GM19193 (cell line): ENCODE measurements around the gene MARCO.

Experiments used
- POLR2A ChIP-seq: IDR thresholded peaks from 4 replicates; pipeline ENCODE4 v1.6.1; 2011; ENCODE audit not compliant: insufficient read depth, insufficient read length; ENCODE audit errors: extremely low read depth

Gene MARCO

DNA sequence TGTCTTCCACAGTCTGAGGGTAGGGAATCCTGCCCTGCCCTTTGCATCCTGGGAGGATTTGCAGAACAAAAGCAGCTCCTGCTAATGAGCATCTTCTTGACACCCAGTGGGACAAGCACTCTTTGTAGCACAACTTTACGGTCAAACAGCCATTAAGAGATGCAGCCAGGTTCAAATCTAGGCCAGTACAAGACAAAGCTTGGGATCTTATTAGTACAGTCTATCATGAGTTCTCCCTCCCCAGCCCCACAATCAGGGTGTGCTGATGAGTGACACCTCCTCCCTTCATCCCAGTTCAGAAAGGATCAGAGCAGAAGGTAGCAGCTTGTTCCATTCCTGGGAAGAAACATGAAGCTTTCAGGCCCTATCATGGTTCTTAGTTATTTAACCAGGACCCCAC is 41.9 kb downstream of the MARCO start:
- no peak for TF ChIP-seq POLR2A

DNA sequence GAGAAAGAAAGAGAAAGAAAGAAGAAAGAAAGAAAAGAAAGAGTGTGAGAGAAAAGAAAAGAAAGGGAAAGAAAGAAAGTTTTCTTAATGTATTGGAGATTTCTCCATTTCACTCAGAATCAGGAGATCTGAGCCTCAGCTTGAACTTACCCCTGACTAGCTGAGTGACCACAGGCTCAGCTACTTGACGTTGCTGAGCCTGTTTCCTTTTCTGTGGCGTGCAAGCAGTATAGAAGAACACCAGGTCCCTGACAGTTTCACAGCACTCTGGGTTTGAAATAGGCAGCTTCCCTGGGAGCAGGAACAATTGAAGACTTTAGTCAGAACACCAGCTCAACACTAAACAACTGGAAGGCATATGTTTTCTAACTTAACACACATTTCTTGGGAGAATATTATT is 44.7 kb downstream of the MARCO start:
- TF ChIP-seq POLR2A: no peak

DNA sequence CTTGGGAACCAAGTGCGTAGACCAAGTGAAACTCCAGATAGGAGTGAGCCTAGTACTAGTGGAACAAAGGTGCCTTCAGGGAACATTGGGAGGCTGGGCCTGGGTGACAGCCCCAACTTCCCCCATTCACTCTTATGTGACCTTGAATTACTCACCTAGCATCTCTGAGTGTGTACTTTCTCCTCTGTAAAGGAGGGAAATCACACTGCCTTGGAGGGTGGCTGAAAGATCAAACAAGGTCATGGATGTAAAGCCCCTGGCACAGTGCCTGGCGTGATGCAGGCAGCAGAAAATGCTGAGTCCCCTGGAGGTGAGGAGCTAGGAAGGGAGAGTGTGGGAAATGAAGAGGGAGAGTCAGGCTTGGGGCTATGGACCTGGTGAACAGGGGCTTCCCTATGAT is 45.9 kb downstream of the MARCO start:
- no peak for TF ChIP-seq POLR2A

DNA sequence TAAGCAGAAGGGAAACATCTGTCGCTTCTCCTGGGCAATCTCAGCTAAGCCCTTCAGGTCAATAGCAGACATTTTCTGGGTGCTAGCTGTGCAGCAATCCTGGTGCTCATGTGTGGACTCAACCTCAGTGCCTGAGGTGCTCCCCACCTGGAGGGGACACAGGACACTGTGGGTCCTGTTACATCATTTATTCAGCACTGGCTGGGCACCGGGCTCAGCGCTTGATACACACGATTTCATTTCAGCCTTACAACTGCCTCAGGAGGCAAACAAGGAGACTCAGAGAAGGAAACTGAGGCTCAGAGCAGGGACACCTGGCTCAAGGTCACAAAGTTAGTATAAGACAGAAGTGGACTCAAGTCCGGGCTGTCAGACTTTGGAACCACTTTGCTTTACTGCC is 46.7 kb downstream of the MARCO start:
- TF ChIP-seq POLR2A: no peak

DNA sequence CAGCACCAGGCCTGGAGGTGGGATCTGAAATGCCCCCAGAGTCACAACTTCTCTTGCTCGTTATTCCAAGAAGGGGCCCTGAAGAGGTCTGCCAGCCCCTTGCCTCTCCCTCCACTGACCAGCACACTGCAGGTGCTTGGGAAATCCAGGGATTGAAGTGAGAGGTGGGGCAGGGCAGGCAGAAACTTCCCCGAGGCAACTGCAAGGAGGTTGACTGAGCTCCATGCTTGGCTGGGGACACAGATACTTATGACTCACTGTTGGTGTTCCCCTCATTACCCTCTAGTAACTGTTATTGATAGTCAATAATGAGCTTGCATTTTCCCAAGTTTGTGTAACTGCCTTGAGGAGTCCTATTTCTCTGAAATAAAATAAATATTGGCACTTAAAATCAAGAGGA is 47.5 kb downstream of the MARCO start:
- TF ChIP-seq POLR2A: no peak

DNA sequence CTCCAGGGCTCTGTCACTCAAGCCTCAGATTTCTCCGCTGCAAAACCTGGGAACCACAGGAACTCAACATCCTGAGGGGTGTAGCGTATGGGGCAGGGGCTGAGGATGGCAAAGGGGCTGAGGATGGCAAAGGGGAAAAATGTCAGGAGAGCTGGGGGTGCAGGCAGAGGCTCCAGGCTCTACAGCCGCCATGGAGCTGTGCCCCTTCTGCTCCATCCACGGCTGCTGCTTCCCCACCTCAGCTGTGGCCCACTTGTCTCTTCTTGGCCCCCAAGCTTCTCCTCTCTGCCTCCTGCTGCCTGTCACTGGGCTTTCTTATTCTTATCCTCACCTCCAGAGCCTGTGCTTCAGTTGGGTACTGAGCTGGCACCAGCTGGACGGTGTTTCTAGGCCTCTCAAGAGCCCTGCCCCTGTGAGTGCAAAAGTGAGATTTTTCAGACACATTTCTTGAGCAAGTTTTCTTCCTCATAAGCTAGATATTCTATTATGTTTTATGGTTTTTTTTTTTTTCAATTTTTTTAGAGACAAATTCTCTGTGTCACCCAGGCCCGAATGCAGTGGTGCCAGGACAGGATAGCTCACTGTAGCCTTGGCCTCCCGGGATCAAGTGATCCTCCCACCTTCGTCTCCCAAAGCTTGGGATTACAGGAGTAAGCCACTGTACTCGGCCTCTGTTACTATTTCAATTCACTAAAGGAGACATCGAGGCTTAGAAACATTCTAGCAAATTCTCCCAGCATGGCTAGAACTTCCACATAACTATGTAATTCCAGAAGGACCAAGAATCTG is 49.0 kb downstream of the MARCO start:
- no peak for TF ChIP-seq POLR2A

DNA sequence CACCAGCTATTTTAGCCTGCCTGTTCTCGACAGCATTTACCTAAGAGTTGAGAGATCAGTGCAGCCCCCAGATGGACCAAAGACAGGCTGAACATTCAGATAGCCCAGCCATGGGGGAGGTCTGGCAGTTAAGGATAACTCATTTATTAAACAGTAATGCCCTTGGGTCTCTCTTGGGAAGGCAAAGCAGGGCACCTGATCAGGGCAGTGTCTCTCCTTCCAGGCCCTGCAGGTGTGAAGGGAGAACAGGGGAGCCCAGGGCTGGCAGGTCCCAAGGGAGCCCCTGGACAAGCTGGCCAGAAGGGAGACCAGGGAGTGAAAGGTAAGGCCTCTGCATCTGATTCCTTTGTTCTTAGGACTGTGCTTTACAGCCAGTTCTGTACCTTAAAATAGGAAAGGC is 49.6 kb downstream of the MARCO start:
- no peak for TF ChIP-seq POLR2A

DNA sequence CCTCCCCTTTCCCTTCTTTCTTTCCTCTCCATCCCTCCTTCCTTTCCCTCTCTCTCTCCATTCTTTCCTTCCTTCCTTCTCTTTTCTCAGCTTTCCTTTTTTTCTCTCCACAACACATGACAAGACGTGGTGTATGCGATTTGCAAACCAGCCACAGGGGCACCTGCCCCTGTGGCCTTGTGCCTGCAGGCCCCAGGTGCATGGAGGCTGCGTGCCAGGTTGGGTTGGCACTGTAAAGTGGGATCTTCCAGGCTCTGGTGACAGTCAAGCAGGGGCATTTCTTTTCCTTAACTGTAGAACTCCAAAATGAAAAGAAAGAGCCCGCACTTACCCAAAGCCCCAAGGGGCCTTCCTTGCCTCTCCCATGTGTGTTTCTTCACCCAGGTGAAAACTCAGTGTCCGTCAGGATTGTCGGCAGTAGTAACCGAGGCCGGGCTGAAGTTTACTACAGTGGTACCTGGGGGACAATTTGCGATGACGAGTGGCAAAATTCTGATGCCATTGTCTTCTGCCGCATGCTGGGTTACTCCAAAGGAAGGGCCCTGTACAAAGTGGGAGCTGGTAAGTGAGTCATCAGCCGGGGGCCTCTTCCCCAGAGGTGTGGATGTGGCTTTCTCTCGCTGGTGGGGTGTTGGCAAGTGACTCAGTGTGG is 50.9 kb downstream of the MARCO start:
- no peak for TF ChIP-seq POLR2A

DNA sequence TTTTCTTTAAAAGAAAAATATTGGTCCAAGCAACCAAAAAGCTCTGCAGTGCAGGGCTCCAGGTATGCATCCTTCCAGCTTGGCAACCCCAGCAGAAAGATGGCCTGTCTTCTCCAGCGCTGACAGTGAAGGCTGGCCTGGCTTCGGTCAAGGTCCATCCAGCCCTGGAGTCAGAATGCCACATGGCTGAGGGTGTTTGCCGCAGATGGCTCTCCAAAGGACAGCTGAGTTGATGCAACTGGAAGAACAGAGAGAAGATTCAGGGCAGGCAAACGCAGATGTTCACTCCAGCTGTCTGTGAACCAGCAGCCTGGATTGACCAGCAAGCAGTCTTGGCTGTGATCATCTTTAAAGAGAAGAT is 51.4 kb downstream of the MARCO start:
- no peak for TF ChIP-seq POLR2A

DNA sequence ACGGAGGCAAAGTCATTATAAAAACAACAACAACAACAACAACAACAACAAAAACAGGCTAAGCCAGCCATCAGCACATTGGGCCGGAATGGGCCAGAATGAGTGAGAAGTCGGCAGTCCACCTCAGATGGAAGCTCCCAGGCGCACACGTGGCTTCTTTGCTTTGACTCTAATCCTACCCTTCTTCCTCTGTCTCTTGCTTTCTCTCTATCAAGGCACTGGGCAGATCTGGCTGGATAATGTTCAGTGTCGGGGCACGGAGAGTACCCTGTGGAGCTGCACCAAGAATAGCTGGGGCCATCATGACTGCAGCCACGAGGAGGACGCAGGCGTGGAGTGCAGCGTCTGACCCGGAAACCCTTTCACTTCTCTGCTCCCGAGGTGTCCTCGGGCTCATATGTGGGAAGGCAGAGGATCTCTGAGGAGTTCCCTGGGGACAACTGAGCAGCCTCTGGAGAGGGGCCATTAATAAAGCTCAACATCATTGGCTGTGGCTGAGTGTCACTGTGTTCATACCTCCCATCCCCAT is 52.2 kb downstream of the MARCO start:
- no peak for TF ChIP-seq POLR2A

DNA sequence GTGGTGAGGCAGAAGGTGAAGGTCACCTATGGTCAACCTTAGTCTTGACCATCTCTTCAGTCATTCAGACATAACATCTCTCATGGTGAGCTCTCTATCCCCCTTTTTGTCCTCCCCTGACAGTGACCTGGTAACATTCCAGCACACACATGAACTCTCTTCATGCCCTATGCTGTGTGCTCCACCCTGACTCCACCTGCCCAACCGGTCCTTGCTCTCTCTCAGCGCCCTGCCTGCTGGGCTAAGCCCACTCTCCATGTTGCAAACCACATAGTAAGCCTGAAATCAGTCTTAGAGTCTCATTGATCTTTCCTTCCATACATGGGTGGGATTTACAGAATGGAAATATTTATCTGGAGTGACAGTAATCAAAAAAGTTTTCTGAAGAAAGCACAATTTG is 52.8 kb downstream of the MARCO start:
- no peak for TF ChIP-seq POLR2A

DNA sequence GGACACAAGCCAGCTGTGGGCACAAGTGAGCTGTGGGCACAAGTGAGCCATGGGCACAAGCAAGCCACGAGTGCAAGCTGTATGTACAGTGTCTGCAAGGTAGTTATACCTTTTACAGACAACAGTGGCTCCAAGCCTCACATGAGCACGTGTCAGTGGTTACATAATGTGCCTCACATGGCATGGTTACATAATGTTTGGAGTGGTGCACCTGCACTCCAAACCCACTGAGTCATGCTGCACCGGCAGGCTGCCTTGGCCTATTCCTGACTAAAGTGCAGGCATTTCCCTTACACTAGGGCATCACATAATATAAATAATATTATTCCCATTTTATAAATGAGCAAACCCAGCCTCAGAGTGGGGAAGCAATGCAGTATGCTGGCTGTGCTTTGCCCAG is 62.6 kb downstream of the MARCO start:
- TF ChIP-seq POLR2A: no peak

DNA sequence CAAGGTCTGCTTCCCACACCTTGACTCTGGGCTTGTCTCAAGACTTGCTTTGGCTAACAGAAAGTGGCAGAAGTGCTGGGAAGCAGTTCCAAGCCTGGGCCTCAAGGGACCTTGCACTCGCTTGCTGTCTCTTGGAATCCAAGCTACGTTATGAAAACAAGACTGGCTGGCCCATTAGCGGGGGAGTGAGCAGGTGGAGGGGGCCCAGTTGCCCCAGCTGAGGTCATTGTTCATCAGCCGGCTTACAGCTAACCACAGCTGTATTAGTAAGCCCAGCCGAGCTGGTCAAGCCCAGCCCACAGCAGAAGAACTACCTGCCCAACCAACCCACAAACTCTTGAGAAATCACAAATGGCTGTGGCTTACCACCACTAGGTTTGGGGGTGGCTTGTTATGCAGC is 63.1 kb downstream of the MARCO start:
- TF ChIP-seq POLR2A: no peak

DNA sequence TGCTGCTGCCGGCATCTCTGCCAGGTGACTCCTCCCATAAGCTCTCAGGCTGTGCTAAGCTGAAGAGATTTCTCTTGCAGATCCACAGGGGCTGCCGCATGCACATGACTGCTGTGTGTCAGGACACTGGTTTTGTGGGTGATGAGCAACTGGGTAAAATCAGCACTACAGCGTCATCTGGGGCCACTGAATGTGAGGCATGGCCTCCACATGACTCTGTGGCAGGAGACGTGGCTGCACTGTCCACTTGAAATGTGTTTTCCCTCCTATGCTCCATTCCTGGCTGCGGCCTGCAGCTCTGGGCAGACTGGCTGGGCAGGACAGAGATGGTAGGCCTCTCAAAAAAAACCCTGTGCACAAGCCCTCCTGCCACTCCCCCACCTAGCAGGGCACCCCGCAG is 63.6 kb downstream of the MARCO start:
- no peak for TF ChIP-seq POLR2A

DNA sequence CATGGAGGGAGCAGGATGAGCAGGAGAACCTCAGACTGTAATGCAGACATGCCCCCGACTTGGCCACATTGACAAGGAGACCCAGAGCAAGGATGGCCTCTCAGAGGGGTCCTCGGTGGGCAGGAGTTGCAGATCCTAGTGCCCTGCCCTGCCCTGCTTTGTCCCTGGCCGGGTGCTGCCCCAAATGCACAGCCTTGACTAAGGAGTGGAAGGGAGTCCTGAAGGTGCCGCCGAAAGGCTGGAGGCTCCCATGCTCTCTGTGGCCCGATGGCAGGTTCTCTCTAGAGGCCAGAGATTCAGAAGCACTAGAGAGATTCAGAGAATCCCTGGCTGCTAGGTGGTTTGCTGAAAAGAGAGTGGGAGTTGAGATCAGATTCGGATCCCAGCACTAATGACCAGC is 64.4 kb downstream of the MARCO start:
- no peak for TF ChIP-seq POLR2A

DNA sequence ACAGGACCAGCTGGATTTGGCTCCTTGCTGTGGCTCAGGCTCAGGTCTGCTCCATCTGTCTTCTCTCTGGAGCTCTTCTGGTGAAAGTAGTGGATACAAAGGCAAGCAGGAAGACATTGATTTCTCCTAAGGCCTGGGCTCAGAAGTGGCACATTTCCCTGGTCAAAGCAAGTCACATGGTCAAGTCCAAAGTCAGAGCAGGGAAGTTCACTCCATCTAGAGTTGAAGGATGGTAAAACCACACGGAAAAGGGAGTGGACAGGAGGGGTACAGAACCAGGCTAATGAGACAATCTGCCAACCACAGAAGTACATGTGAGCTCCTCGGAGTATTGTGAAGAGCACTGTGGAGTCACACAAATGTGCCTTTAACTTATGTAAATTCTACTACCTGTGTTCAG is 66.1 kb downstream of the MARCO start:
- TF ChIP-seq POLR2A: no peak

DNA sequence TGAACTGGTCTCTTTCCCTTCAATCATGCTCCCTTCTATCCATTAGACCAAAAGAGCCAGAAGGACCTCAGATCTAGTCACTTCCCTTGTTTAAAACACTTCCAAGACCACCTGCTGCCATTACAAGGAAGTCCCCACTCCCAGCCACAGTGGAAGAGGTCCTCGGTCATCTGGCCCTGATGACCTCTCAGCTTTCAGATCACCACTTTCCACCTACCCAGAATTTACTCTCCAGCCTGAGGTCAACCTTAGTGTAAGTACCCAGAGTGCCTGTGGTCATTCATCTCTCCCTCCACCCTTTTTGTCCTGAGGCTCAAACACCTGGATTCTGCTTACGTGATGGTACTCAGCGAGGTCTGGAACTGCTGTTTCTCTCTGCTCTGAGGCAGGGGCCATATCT is 67.1 kb downstream of the MARCO start:
- TF ChIP-seq POLR2A: no peak

DNA sequence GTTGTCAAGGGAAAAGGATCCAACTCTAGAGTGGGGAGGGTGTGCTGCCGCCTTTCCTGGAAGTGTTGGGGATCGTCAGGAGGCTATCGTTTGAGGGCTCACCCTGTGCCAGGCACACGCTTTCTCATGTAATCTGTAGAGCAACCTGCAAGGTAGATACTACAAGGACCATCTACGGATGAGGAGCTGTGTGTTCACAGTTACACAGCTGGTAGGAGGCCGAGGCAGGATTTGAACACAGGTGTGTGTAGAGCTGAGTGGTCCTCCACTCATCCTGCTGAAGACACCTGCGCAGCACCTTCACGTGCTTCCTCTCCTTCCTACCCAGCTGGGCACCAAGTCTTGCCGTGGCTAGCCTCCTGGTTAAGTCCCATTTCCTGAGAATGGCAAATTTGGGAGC is 68.3 kb downstream of the MARCO start:
- TF ChIP-seq POLR2A: no peak
